GM12878 (cell line): ENCODE measurements around the gene SEL1L3. TPM values are rescaled to one million over a fixed set of nuclear protein-coding genes. Genes with fewer than 3 reads are reported as not detected.

Experiments
- ATAC-seq: fragments of 200-7000 bp; cut with Tn5 transposase; 3 replicates; pipeline ENCODE4 v1.9.1; 2020; ENCODE audit warnings: mild to moderate bottlenecking, moderate library complexity
- BruUV-seq: library from RNA; stranded (reverse); fragments of 400-500 nt; replicated peaks from 2 replicates; lab custom pipeline; 2021; lab: Mats Ljungman, UMichigan
- CTCF ChIA-PET: fragments of 300-600 bp; sonication (Branson Sonifier 250); formaldehyde crosslinking; extraction: SDS; loops from one replicate; lab custom pipeline; 2021; ENCODE audit warnings: inconsistent platforms; lab: Yijun Ruan, JAX
- POLR2A ChIA-PET: fragments of 350-600 bp; formaldehyde crosslinking; extraction: SDS; loops from one replicate; lab custom pipeline; 2021; ENCODE audit warnings: inconsistent platforms; lab: Charles Lee
- RAD21 ChIA-PET: fragments of 300-600 bp; sonication (Branson Sonifier 250); formaldehyde crosslinking; loops from one replicate; lab custom pipeline; 2023; ENCODE audit warnings: antibody characterized with exemption; ENCODE audit not compliant: unreplicated experiment; lab: Charles Lee
- SMC1A ChIA-PET: fragments of 300-600 bp; sonication (Branson Sonifier 250); formaldehyde crosslinking; loops from one replicate; lab custom pipeline; 2023; ENCODE audit not compliant: unreplicated experiment, uncharacterized antibody; lab: Charles Lee
- DNase-seq: peaks from one replicate; pipeline ENCODE4 v3.0.0-alpha.2; 2011; ENCODE audit warnings: low read depth, low spot score
- FAIRE-seq: peaks from 3 replicates; lab custom pipeline; 2011; peaks lifted over from hg19 to GRCh38; lab: Jason Lieb, UNC
- H2AFZ ChIP-seq: 2 replicates; pipeline ENCODE4 v1.6.0; 2011; ENCODE audit warnings: low read depth, low read length, control low read depth; ENCODE audit not compliant: control insufficient read depth
- H3K27ac ChIP-seq: 2 replicates; pipeline ENCODE4 v1.5.1; 2011; ENCODE audit warnings: control low read depth; ENCODE audit not compliant: control insufficient read depth, insufficient read depth
- H3K27me3 ChIP-seq, 2 experiments: replicated peaks in 1 of 2; 2 replicates each; pipeline versions ENCODE4 v1.6.0 to v1.6.1; 2011; ENCODE audit warnings: low read length in 1 of 2; ENCODE audit not compliant: control insufficient read depth in 2 of 2, insufficient read depth in 2 of 2
- H3K36me3 ChIP-seq, 2 experiments: 2 replicates each; pipeline ENCODE4 v1.5.1; 2011; ENCODE audit warnings: low read length in 1 of 2; ENCODE audit not compliant: control insufficient read depth in 2 of 2, insufficient read depth in 2 of 2
- H3K4me1 ChIP-seq: 2 replicates; pipeline ENCODE4 v1.6.1; 2011; ENCODE audit warnings: mild to moderate bottlenecking, low read length, moderate library complexity, mixed read lengths; ENCODE audit not compliant: control insufficient read depth, insufficient read depth
- H3K4me2 ChIP-seq: 2 replicates; pipeline ENCODE4 v1.6.0; 2011; ENCODE audit warnings: control low read depth; ENCODE audit not compliant: control insufficient read depth, insufficient read depth
- H3K4me3 ChIP-seq: fragments of 200-600 bp; sonication (generic); 2 replicates; pipeline ENCODE4 v1.5.1; 2016
- H3K79me2 ChIP-seq: 2 replicates; pipeline ENCODE4 v1.6.0; 2011; ENCODE audit warnings: low read length; ENCODE audit not compliant: control insufficient read depth, insufficient read depth
- H3K9ac ChIP-seq: 2 replicates; pipeline ENCODE4 v1.8.0; 2011; ENCODE audit warnings: low read length, control low read depth, mixed read lengths; ENCODE audit not compliant: control insufficient read depth, insufficient read depth
- H3K9me3 ChIP-seq: replicated peaks from 3 replicates; pipeline ENCODE4 v1.5.1; 2011; ENCODE audit warnings: mild to moderate bottlenecking, low read length; ENCODE audit not compliant: control insufficient read depth, insufficient read depth
- H4K20me1 ChIP-seq: 2 replicates; pipeline ENCODE4 v1.6.0; 2011; ENCODE audit not compliant: control insufficient read depth, insufficient read depth
- IRF5 ChIP-seq: fragments of 450-650 bp; IDR thresholded peaks from 2 replicates; pipeline ENCODE4 v1.6.1; 2017; ENCODE audit warnings: borderline replicate concordance
- SPI1 ChIP-seq: IDR thresholded peaks from 2 replicates; pipeline ENCODE4 v1.6.1; 2011; ENCODE audit warnings: low read depth, mild to moderate bottlenecking, low read length, moderate library complexity, borderline replicate concordance; ENCODE audit not compliant: insufficient read depth
- TCF7 ChIP-seq: IDR thresholded peaks from 2 replicates; pipeline ENCODE4 v1.6.1; 2014; ENCODE audit warnings: antibody characterized with exemption, borderline replicate concordance
- WGBS: methylation state at CpG from one replicate; pipeline ENCODE4 v1.1.6; 2016; ENCODE audit warnings: low lambda C conversion rate; ENCODE audit not compliant: insufficient replicate concordance, insufficient coverage; ENCODE audit errors: missing lambda C conversion rate; 5-methylcytosine and 5-hydroxymethylcytosine counted together
- in situ Hi-C: fragments of 300-500 bp; cut with MboI; formaldehyde crosslinking; loops from 9 replicates; pipeline ENCODE4 v1.14.3; 2018; ENCODE audit warnings: mixed read lengths
- intact Hi-C: fragments of 100-400 bp; cut with micrococcal nuclease; formaldehyde crosslinking; loops from one replicate; pipeline ENCODE4 v1.14.2; 2022; ENCODE audit not compliant: unreplicated experiment
- polyA plus RNA-seq, 11 experiments: library from polyadenylated mRNA; depleted of rRNA in 4 of 11; unstranded in 6 of 11; stranded (reverse) in 5 of 11; fragments of >200 nt; fragmentation: Nextera tagmentation in 4 of 11; fragmentation: Illumina TruSeq in 1 of 11; extraction: Ambion mirVana in 4 of 11; extraction: Trizol in 1 of 11; gene quantifications; 1 replicate in 1 of 11; 2 replicates in 10 of 11; pipeline versions ENCODE4 v1.2.1 to v1.2.3, GENCODE V29; 2011 to 2016; ENCODE audit warnings: inconsistent platforms in 2 of 11, missing spikeins in 2 of 11, low read depth in 1 of 11
- total RNA-seq, 4 experiments: library from RNA; depleted of rRNA in 3 of 4; stranded (reverse); fragments of >200 nt in 3 of 4; fragmentation: Illumina TruSeq in 1 of 4; extraction: Trizol in 1 of 4; gene quantifications; 2 replicates each; pipeline versions ENCODE4 v1.2.1 to v1.2.3, GENCODE V29; 2013 to 2021

Gene SEL1L3
- total and polyA plus RNA-seq, 10 of the 15 experiments (the other 5 are each of a cell fraction or from before 2014, with no cell fraction given): 20.4 to 82.2 (median 47.3) TPM

DNA sequence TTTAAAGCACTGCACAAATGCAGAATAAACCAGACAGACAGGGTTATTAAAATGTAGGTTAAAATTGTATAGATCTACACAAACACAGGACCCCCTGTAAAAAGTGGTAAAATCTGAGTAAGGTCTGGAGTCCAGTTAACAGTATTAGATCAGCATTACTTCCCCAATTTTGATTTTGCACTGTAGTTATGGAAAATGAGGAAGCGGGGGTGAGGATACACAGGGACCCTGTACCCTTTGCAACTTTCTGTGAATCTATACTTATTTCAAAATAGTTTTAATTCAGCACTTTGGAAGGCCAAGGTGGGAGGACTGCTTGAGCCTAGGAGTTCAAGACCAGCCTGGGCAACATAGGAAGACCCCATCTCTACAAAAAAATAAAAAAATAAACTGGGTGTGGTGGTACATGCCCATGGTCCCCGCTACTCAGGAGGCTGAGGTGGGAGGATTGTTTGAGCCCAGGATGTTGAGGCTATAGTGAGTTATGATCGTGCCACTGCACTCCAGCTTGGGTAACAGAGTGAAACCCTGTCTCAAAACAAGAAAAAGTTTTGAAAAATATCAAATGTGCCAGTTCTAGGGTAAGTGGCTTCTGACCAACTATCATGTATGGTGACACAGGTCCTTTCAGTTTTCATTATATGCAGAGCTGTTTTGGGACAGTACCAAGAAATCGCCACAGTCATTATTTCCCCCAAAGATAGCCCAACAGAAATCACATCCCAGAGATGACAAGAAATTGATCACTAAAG, 17.7 kb downstream of the SEL1L3 start:
- Histone ChIP-seq H2AFZ (no peak overlapping the region), H3K9me3 (no peaks in the 10 kb centered on the region), H3K79me2 (no peaks in the 10 kb centered on the region), H3K27me3 (no peaks in the 10 kb centered on the region), H3K4me2 (no peak overlapping the region)
- SMC1A ChIA-PET: interaction anchor here (0.8 kb wide), 1 partner anchor 11 kb away, joined by 3 read pairs; no protein-coding TSS in a partner anchor
- 61% methylated on average over 4 of the region's 4 CpGs for WGBS
- DNase-seq (no peak), FAIRE-seq (no peak)
- in situ Hi-C loops: no loop called here
- no peak for TF ChIP-seq TCF7
- TF ChIP-seq IRF5: no peak
- peak; percentile 48; the same call in 1 of the 2 replicates for TF ChIP-seq SPI1
- TF ChIP-seq, all 136 proteins: peak for 1
- ChIA-PET POLR2A (no interaction called here), RAD21 (interaction anchor here (1.5 kb wide), 1 partner anchor 10 kb away, joined by 7 read pairs; no protein-coding TSS in a partner anchor), CTCF (interaction anchor here (1.3 to 2.7 kb wide), 3 partner anchors 9 to 13 kb away, joined by 3 to 15 read pairs (median 10); no protein-coding TSS in a partner anchor)
- Histone ChIP-seq H3K9ac (no peak overlapping the region), H3K4me1 (peaks cover 31% of the 10 kb centered on the region), H4K20me1 (no peaks in the 10 kb centered on the region), H3K4me3 (no peak overlapping the region), H3K36me3 (no peaks in the 10 kb centered on the region; a peak in 1 of 4 replicates), H3K27ac (no peak overlapping the region)
- peak; percentile 18; the same call in 2 of the 3 replicates for ATAC-seq
- intact Hi-C loops: no loop called here
- BruUV-seq: no TSS peak
